HCT116 (cell line): ENCODE measurements around the gene ERMN. TPM values are rescaled to one million over a fixed set of nuclear protein-coding genes. Genes with fewer than 3 reads are reported as not detected.

Source experiments
- ATAC-seq: fragments of 200-7000 bp; cut with Tn5 transposase; 2 replicates; pipeline ENCODE4 v1.9.1; 2020; ENCODE audit warnings: mild to moderate bottlenecking, moderate library complexity
- BruUV-seq: library from RNA; stranded (reverse); fragments of 400-500 nt; replicated peaks from 2 replicates; lab custom pipeline; 2021; lab: Mats Ljungman, UMichigan
- CTCF ChIA-PET: fragments of 300-600 bp; sonication (Branson Sonifier 250); formaldehyde crosslinking; loops from one replicate; lab custom pipeline; 2021; ENCODE audit warnings: antibody characterized with exemption; lab: Charles Lee
- POLR2A ChIA-PET: fragments of 300-600, 350-600 bp; sonication (Branson Sonifier 250); formaldehyde crosslinking; loops from one replicate; lab custom pipeline; 2021; ENCODE audit warnings: antibody characterized with exemption; lab: Charles Lee
- RAD21 ChIA-PET, 2 experiments: fragments of 300-600 bp; sonication (Branson Sonifier 250); formaldehyde crosslinking; loops; one replicate each; lab custom pipeline; 2023; ENCODE audit warnings: low total read pairs in 2 of 2; ENCODE audit not compliant: uncharacterized antibody in 2 of 2, unreplicated experiment in 2 of 2, low non-redundant PET in 1 of 2; lab: Charles Lee
- DNase-seq: peaks from one replicate; pipeline ENCODE4 v3.0.0-alpha.2; 2010; ENCODE audit warnings: low read depth, low spot score
- H2AFZ ChIP-seq: fragments of 200-600 bp; shearing (Covaris generic), sonication (generic); 2 replicates; pipeline ENCODE4 v1.6.1; 2017; ENCODE audit warnings: low read depth, mixed run types, mixed read lengths, antibody characterized with exemption, low read length; ENCODE audit not compliant: poor library complexity, severe bottlenecking
- H3K27ac ChIP-seq: 2 replicates; pipeline ENCODE4 v1.5.1; 2012; ENCODE audit warnings: low read depth, low read length
- H3K27me3 ChIP-seq: fragments of 200-600 bp; sonication (generic); 2 replicates; pipeline ENCODE4 v1.6.1; 2016; ENCODE audit warnings: mixed run types, low read length, mixed read lengths; ENCODE audit not compliant: insufficient read depth
- H3K36me3 ChIP-seq, 2 experiments: fragments of 200-500 bp in 1 of 2; fragments of 200-600 bp in 1 of 2; sonication (Bioruptor generic) in 1 of 2; sonication (generic) in 1 of 2; 2 replicates each; pipeline versions ENCODE4 v1.5.1 to v1.6.1; 2014 to 2016; ENCODE audit warnings: low read length in 2 of 2, inconsistent platforms in 1 of 2, mixed read lengths in 1 of 2, mixed run types in 1 of 2; ENCODE audit not compliant: insufficient read depth in 2 of 2, control insufficient read depth in 1 of 2
- H3K4me1 ChIP-seq, 2 experiments: fragments of 200-600 bp in 1 of 2; sonication (generic) in 1 of 2; 2 replicates each; pipeline versions ENCODE4 v1.5.1 to v1.6.1; 2012 to 2017; ENCODE audit warnings: low read length in 2 of 2, inconsistent platforms in 1 of 2, mild to moderate bottlenecking in 1 of 2, mixed read lengths in 1 of 2, mixed run types in 1 of 2, moderate library complexity in 1 of 2; ENCODE audit not compliant: insufficient read depth in 2 of 2, control insufficient read depth in 1 of 2
- H3K4me2 ChIP-seq: fragments of 200-600 bp; sonication (generic); 2 replicates; pipeline ENCODE4 v1.6.1; 2017; ENCODE audit warnings: mixed run types, low read length, mixed read lengths
- H3K4me3 ChIP-seq, 2 experiments: fragments of 200-600 bp in 1 of 2; sonication (generic) in 1 of 2; replicated peaks in 1 of 2; 2 replicates each; pipeline ENCODE4 v1.5.1; 2011 to 2016; ENCODE audit warnings: low read length in 2 of 2, control low read depth in 1 of 2, low read depth in 1 of 2, mild to moderate bottlenecking in 1 of 2, mixed read lengths in 1 of 2, mixed run types in 1 of 2
- H3K79me2 ChIP-seq: fragments of 200-600 bp; sonication (generic); 2 replicates; pipeline ENCODE4 v1.6.1; 2017; ENCODE audit warnings: mild to moderate bottlenecking, mixed run types, low read length, moderate library complexity, mixed read lengths; ENCODE audit not compliant: insufficient read depth
- H3K9ac ChIP-seq: fragments of 200-600 bp; sonication (generic); 2 replicates; pipeline ENCODE4 v1.6.1; 2016; ENCODE audit warnings: low read length, mixed read lengths
- H3K9me2 ChIP-seq: fragments of 200-600 bp; sonication (generic), shearing (Covaris generic); 2 replicates; pipeline ENCODE4 v1.6.1; 2017; ENCODE audit warnings: mixed run types, mild to moderate bottlenecking, moderate library complexity; ENCODE audit not compliant: insufficient read depth
- H3K9me3 ChIP-seq, 2 experiments: fragments of 200-500 bp in 1 of 2; fragments of 200-600 bp in 1 of 2; sonication (Bioruptor generic) in 1 of 2; sonication (generic) in 1 of 2; 2 replicates each; pipeline ENCODE4 v1.6.1; 2014 to 2017; ENCODE audit warnings: low read length in 2 of 2, mixed read lengths in 2 of 2, inconsistent platforms in 1 of 2, low read depth in 1 of 2, mild to moderate bottlenecking in 1 of 2, mixed run types in 1 of 2, moderate library complexity in 1 of 2; ENCODE audit not compliant: control insufficient read depth in 1 of 2, insufficient read depth in 1 of 2
- H4K20me1 ChIP-seq: fragments of 200-600 bp; sonication (generic), shearing (Covaris generic); 2 replicates; pipeline ENCODE4 v1.6.1; 2017; ENCODE audit warnings: mixed run types, mild to moderate bottlenecking, moderate library complexity; ENCODE audit not compliant: insufficient read depth
- CBX3 ChIP-seq: IDR thresholded peaks from 2 replicates; pipeline ENCODE4 v1.6.1; 2012; ENCODE audit warnings: low read depth
- CEBPB ChIP-seq: IDR thresholded peaks from 2 replicates; pipeline ENCODE4 v1.6.1; 2012; ENCODE audit warnings: low read depth
- ELF1 ChIP-seq: IDR thresholded peaks from 2 replicates; pipeline ENCODE4 v1.6.1; 2012; ENCODE audit warnings: low read depth, borderline replicate concordance
- FOSL1 ChIP-seq: IDR thresholded peaks from 2 replicates; pipeline ENCODE4 v1.6.1; 2012; ENCODE audit warnings: low read depth
- JUND ChIP-seq: IDR thresholded peaks from 2 replicates; pipeline ENCODE4 v1.6.1; 2012
- POLR2A ChIP-seq: IDR thresholded peaks from 2 replicates; pipeline ENCODE4 v1.7.0; 2011; ENCODE audit warnings: borderline replicate concordance; ENCODE audit not compliant: insufficient read depth, insufficient read length; ENCODE audit errors: extremely low read depth
- POLR2AphosphoS5 ChIP-seq: IDR thresholded peaks from 2 replicates; pipeline ENCODE4 v1.6.1; 2011; ENCODE audit warnings: mild to moderate bottlenecking, low read depth, low read length, moderate library complexity
- RAD21 ChIP-seq: IDR thresholded peaks from 2 replicates; pipeline ENCODE4 v1.6.1; 2012; ENCODE audit warnings: low read depth, mild to moderate bottlenecking
- REST ChIP-seq: IDR thresholded peaks from 2 replicates; pipeline ENCODE4 v1.6.1; 2012; ENCODE audit warnings: low read depth
- SIN3A ChIP-seq: IDR thresholded peaks from 2 replicates; pipeline ENCODE4 v1.6.1; 2012; ENCODE audit warnings: low read depth
- SP1 ChIP-seq: IDR thresholded peaks from 2 replicates; pipeline ENCODE4 v1.6.1; 2012; ENCODE audit warnings: low read depth
- ZNF274 ChIP-seq: fragments of 200-500 bp; sonication (Bioruptor generic); IDR thresholded peaks from 2 replicates; pipeline ENCODE4 v1.6.1; 2014; ENCODE audit warnings: mild to moderate bottlenecking, low read depth, low read length, inconsistent platforms
- intact Hi-C: fragments of 100-400 bp; cut with micrococcal nuclease; formaldehyde crosslinking; loops from 2 replicates; pipeline ENCODE4 v1.10.0; 2022
- total RNA-seq: library from RNA; stranded (reverse); gene quantifications from one replicate; pipeline ENCODE4 v1.2.1, GENCODE V29; 2021; ENCODE audit not compliant: unreplicated experiment
- TF ChIP-seq, protein P1 (sequence below): IDR thresholded peaks from 2 replicates; pipeline ENCODE4 v1.6.1; 2012
- TF ChIP-seq, protein P2 (sequence below): IDR thresholded peaks from 2 replicates; pipeline ENCODE4 v1.6.1; 2011; ENCODE audit warnings: mild to moderate bottlenecking, low read length, moderate library complexity; ENCODE audit not compliant: insufficient replicate concordance; ENCODE audit errors: extremely low read depth

The ERMN gene
- total RNA-seq, 1 experiment from 2014 or later: not detected

GRCh38 chr2:157349949-157350515 lies 24.4 kb upstream of the ERMN start:
- ATAC-seq: no peak
- POLR2A ChIA-PET: no interaction called here
- Histone ChIP-seq H2AFZ (no peak overlapping the region), H3K4me2 (no peak overlapping the region), H3K4me1 (peaks cover 0 to 5% of the 10 kb centered on the region in 2 experiments; a peak in 2 of 4 replicates), H3K27me3 (no peaks in the 10 kb centered on the region), H3K4me3 (no peak overlapping the region), H3K9me3 (no peaks in the 10 kb centered on the region)
- no TSS peak for BruUV-seq
- RAD21 ChIA-PET: no interaction called here
- CTCF ChIA-PET: interaction anchor here (2.6 kb wide), 1 partner anchor 14 kb away, joined by 11 read pairs; no protein-coding TSS in a partner anchor
- TF ChIP-seq RAD21 (no peak), ELF1 (no peak), SP1 (no peak), CEBPB (no peak), ZNF274 (no peak), CBX3 (no peak), REST (no peak), SIN3A (no peak), POLR2AphosphoS5 (no peak), POLR2A (no peak), FOSL1 (no peak), JUND (no peak)
- TF ChIP-seq, protein P1, sequence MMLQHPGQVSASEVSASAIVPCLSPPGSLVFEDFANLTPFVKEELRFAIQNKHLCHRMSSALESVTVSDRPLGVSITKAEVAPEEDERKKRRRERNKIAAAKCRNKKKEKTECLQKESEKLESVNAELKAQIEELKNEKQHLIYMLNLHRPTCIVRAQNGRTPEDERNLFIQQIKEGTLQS: no peak
- TF ChIP-seq, protein P2, sequence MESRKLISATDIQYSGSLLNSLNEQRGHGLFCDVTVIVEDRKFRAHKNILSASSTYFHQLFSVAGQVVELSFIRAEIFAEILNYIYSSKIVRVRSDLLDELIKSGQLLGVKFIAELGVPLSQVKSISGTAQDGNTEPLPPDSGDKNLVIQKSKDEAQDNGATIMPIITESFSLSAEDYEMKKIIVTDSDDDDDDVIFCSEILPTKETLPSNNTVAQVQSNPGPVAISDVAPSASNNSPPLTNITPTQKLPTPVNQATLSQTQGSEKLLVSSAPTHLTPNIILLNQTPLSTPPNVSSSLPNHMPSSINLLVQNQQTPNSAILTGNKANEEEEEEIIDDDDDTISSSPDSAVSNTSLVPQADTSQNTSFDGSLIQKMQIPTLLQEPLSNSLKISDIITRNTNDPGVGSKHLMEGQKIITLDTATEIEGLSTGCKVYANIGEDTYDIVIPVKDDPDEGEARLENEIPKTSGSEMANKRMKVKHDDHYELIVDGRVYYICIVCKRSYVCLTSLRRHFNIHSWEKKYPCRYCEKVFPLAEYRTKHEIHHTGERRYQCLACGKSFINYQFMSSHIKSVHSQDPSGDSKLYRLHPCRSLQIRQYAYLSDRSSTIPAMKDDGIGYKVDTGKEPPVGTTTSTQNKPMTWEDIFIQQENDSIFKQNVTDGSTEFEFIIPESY: no peak
- TF ChIP-seq, all 23 proteins: peak for 0
- H3K9me2 ChIP-seq: no peaks in the 10 kb centered on the region
- no peaks in the 10 kb centered on the region for H3K36me3 ChIP-seq
- no peak overlapping the region for H3K9ac ChIP-seq
- intact Hi-C loops: no loop called here
- H4K20me1 ChIP-seq: no peaks in the 10 kb centered on the region
- H3K79me2 ChIP-seq: no peaks in the 10 kb centered on the region
- H3K27ac ChIP-seq: no peak overlapping the region
- DNase-seq: no peak
